ENCODE measurements around the gene NDUFS7. TPM values are rescaled to one million over a fixed set of nuclear protein-coding genes. Genes with fewer than 3 reads are reported as not detected.
A peak's percentile ranks its signal among the peaks of the same experiment; 100 is the strongest.

The NDUFS7 gene
- total RNA-seq, 2 experiments from 2014 or later, result 117 to 119 TPM

- Mint-ChIP-seq H3K9me3 (no peaks in the 10 kb centered on the region), H3K4me1 (ENCODE audit: low read depth) (peaks cover 1% of the 10 kb centered on the region), H3K27ac (no peak overlapping the region), H3K27me3 (no peaks in the 10 kb centered on the region), H3K36me3 (peaks cover 15% of the 10 kb centered on the region), H3K4me3 (no peak overlapping the region)
- intact Hi-C loops (cut with micrococcal nuclease), result no loop called here
- DNase-seq, result no peak
- POLR2A ChIA-PET, result no interaction called here
- CTCF ChIA-PET, result no interaction called here
These were observed 9.3 kb downstream of the NDUFS7 start for GRCh38 chr19:1392939-1393530.

GRCh38 chr19:1393841-1394240 lies 10.1 kb downstream of the NDUFS7 start:
- H3K27me3 Mint-ChIP-seq, result no peaks in the 10 kb centered on the region
- H3K9me3 Mint-ChIP-seq, result no peaks in the 10 kb centered on the region
- H3K4me1 Mint-ChIP-seq (ENCODE audit: low read depth), result no peaks in the 10 kb centered on the region
- H3K4me3 Mint-ChIP-seq, result no peak overlapping the region
- no peak overlapping the region for H3K27ac Mint-ChIP-seq
- intact Hi-C loops (cut with micrococcal nuclease), result no loop called here
- H3K36me3 Mint-ChIP-seq, result peaks cover 10% of the 10 kb centered on the region
- ChIA-PET POLR2A (no interaction called here), CTCF (no interaction called here)
- DNase-seq, result no peak

GRCh38 chr19:1394252-1395193 lies 10.8 kb downstream of the NDUFS7 start:
- Mint-ChIP-seq H3K9me3 (no peaks in the 10 kb centered on the region), H3K36me3 (peaks cover 4% of the 10 kb centered on the region), H3K4me3 (no peak overlapping the region), H3K27ac (no peak overlapping the region), H3K4me1 (ENCODE audit: low read depth) (no peaks in the 10 kb centered on the region), H3K27me3 (no peaks in the 10 kb centered on the region)
- no peak for DNase-seq
- intact Hi-C loops (cut with micrococcal nuclease), result no loop called here
- ChIA-PET CTCF (no interaction called here), POLR2A (no interaction called here)

- intact Hi-C loops (cut with micrococcal nuclease), result no loop called here
- ChIA-PET CTCF (no interaction called here), POLR2A (no interaction called here)
- Mint-ChIP-seq H3K36me3 (peaks cover 4% of the 10 kb centered on the region), H3K4me3 (no peak overlapping the region), H3K27ac (no peak overlapping the region), H3K4me1 (ENCODE audit: low read depth) (no peaks in the 10 kb centered on the region), H3K27me3 (no peaks in the 10 kb centered on the region), H3K9me3 (no peaks in the 10 kb centered on the region)
- no peak for DNase-seq
These were observed 11.7 kb downstream of the NDUFS7 start for GRCh38 chr19:1395194-1396018.

- ChIA-PET POLR2A (interaction anchor here (0.6 kb wide), 1 partner anchor 21 kb away, joined by 3 read pairs; no protein-coding TSS in a partner anchor), CTCF (no interaction called here)
- Mint-ChIP-seq H3K36me3 (peaks cover under 1% of the 10 kb centered on the region), H3K27me3 (no peaks in the 10 kb centered on the region), H3K9me3 (no peaks in the 10 kb centered on the region), H3K4me3 (no peak overlapping the region), H3K27ac (no peak overlapping the region), H3K4me1 (ENCODE audit: low read depth) (no peaks in the 10 kb centered on the region)
- intact Hi-C loops (cut with micrococcal nuclease), result no loop called here
- no peak for DNase-seq
These were observed 12.5 kb downstream of the NDUFS7 start for GRCh38 chr19:1396019-1396767.

- POLR2A ChIA-PET, result no interaction called here
- Mint-ChIP-seq H3K27ac (no peak overlapping the region), H3K36me3 (no peaks in the 10 kb centered on the region)
These were observed 13.3 kb downstream of the NDUFS7 start for GRCh38 chr19:1396768-1397679.

GRCh38 chr19:1397838-1398237 lies 14.1 kb downstream of the NDUFS7 start:
- intact Hi-C loops (cut with micrococcal nuclease), result no loop called here
- H3K4me3 Mint-ChIP-seq, result no peak overlapping the region
- no peaks in the 10 kb centered on the region for H3K9me3 Mint-ChIP-seq
- H3K27me3 Mint-ChIP-seq, result peaks cover 2% of the 10 kb centered on the region
- DNase-seq, result no peak
- peaks cover 2% of the 10 kb centered on the region for H3K4me1 Mint-ChIP-seq (ENCODE audit: low read depth)
- CTCF ChIA-PET, result interaction anchor here (1.1 kb wide), 1 partner anchor 153 kb away, joined by 3 read pairs; no protein-coding TSS in a partner anchor
- no peak overlapping the region for H3K27ac Mint-ChIP-seq
- H3K36me3 Mint-ChIP-seq, result no peaks in the 10 kb centered on the region
- POLR2A ChIA-PET, result interaction anchor here (0.6 kb wide), 1 partner anchor 40 kb away, joined by 3 read pairs; no protein-coding TSS in a partner anchor

More at GRCh38 chr19:1396768-1397679, 13.3 kb downstream of the NDUFS7 start:
- Mint-ChIP-seq H3K4me3 (no peak overlapping the region), H3K27me3 (no peaks in the 10 kb centered on the region), H3K4me1 (ENCODE audit: low read depth) (no peaks in the 10 kb centered on the region), H3K9me3 (no peaks in the 10 kb centered on the region)
- intact Hi-C loops (cut with micrococcal nuclease), result no loop called here
- no peak for DNase-seq
- CTCF ChIA-PET, result no interaction called here

- ChIA-PET POLR2A (no interaction called here), CTCF (no interaction called here)
- Mint-ChIP-seq H3K36me3 (no peaks in the 10 kb centered on the region), H3K9me3 (no peaks in the 10 kb centered on the region), H3K27me3 (peaks cover 2% of the 10 kb centered on the region), H3K4me1 (ENCODE audit: low read depth) (peaks cover 2% of the 10 kb centered on the region), H3K27ac (no peak overlapping the region), H3K4me3 (no peak overlapping the region)
- intact Hi-C loops (cut with micrococcal nuclease), result no loop called here
- no peak for DNase-seq
These were observed 15.4 kb downstream of the NDUFS7 start for GRCh38 chr19:1399079-1399478.

GRCh38 chr19:1399745-1400144 lies 16.0 kb downstream of the NDUFS7 start:
- CTCF ChIA-PET, result no interaction called here
- H3K27me3 Mint-ChIP-seq, result peaks cover 2% of the 10 kb centered on the region
- no peak overlapping the region for H3K4me3 Mint-ChIP-seq
- POLR2A ChIA-PET, result no interaction called here
- peaks cover 2% of the 10 kb centered on the region for H3K4me1 Mint-ChIP-seq (ENCODE audit: low read depth)
- no peaks in the 10 kb centered on the region for H3K36me3 Mint-ChIP-seq
- intact Hi-C loops (cut with micrococcal nuclease), result no loop called here
- no peaks in the 10 kb centered on the region for H3K9me3 Mint-ChIP-seq
- H3K27ac Mint-ChIP-seq, result no peak overlapping the region
- DNase-seq, result no peak

- Mint-ChIP-seq H3K4me1 (ENCODE audit: low read depth) (peaks cover 2% of the 10 kb centered on the region), H3K27ac (no peak overlapping the region), H3K9me3 (no peaks in the 10 kb centered on the region), H3K36me3 (no peaks in the 10 kb centered on the region), H3K27me3 (peaks cover 2% of the 10 kb centered on the region), H3K4me3 (peak overlapping the region; percentile 70)
- ChIA-PET CTCF (interaction anchor here (0.6 to 1.1 kb wide), 2 partner anchors 18 to 38 kb away, joined by 3 read pairs; no protein-coding TSS in a partner anchor), POLR2A (no interaction called here)
- intact Hi-C loops (cut with micrococcal nuclease), result no loop called here
- no peak for DNase-seq
These were observed 16.8 kb downstream of the NDUFS7 start for GRCh38 chr19:1400281-1401137.
